Upper lobe of right lung (tissue), 1 donor: Measurements from ENCODE around the gene APOC3. TPM values are rescaled to one million over a fixed set of nuclear protein-coding genes. Genes with fewer than 3 reads are reported as not detected.

ENCODE experiments used
- ATAC-seq: fragments of 200-7000 bp; cut with Tn5 transposase; one replicate; pipeline ENCODE4 v1.9.1; 2020; ENCODE audit warnings: mild to moderate bottlenecking, moderate library complexity
- DNase-seq: peaks from one replicate; pipeline ENCODE4 v3.0.0-alpha.2; 2020
- H3K27ac ChIP-seq: fragments of 200-600 bp; one replicate; pipeline ENCODE4 v1.8.0; 2022
- H3K27me3 ChIP-seq: fragments of 200-600 bp; one replicate; pipeline ENCODE4 v1.8.0; 2022; ENCODE audit warnings: mild to moderate bottlenecking
- H3K36me3 ChIP-seq: fragments of 200-600 bp; one replicate; pipeline ENCODE4 v1.8.0; 2022
- H3K4me1 ChIP-seq: fragments of 200-600 bp; one replicate; pipeline ENCODE4 v1.8.0; 2022
- H3K4me3 ChIP-seq: fragments of 200-600 bp; one replicate; pipeline ENCODE4 v1.8.0; 2022; ENCODE audit warnings: mild to moderate bottlenecking
- H3K9me3 ChIP-seq: fragments of 200-600 bp; one replicate; pipeline ENCODE4 v1.8.0; 2022
- CTCF ChIP-seq: fragments of 200-600 bp; IDR thresholded peaks from one replicate; pipeline ENCODE4 v1.8.0; 2022; ENCODE audit warnings: antibody characterized with exemption
- intact Hi-C: fragments of 100-400 bp; cut with DNase I; formaldehyde crosslinking; loops from one replicate; pipeline ENCODE4 v1.11.0; 2022
- total RNA-seq: library from RNA; stranded (reverse); fragmentation: NEBNext Ultra II Directional; extraction: Animal tissue kit (Norgen Biotek cat#: 25700); gene quantifications from one replicate; pipeline ENCODE4 v1.2.1, GENCODE V29; 2021
- donor health status: DM: no; HTN: yes; CAD: no; lungs with severe emphysema.

Gene APOC3
- total RNA-seq, 1 donor from 2014 or later = not detected

GRCh38 chr11:116828632-116829524 lies 829 bp upstream of the APOC3 start:
- ATAC-seq = no peak

GRCh38 chr11:116830184-116830912 lies 641 bp downstream of the APOC3 start:
- H3K4me3 ChIP-seq = no peak overlapping the region
- ATAC-seq (no peak), DNase-seq (no peak)
- no peaks in the 10 kb centered on the region for H3K9me3 ChIP-seq
- no peaks in the 10 kb centered on the region for H3K36me3 ChIP-seq
- H3K27me3 ChIP-seq = no peaks in the 10 kb centered on the region
- peaks cover 13% of the 10 kb centered on the region for H3K4me1 ChIP-seq
- no peak overlapping the region for H3K27ac ChIP-seq
- intact Hi-C loops = no loop called here
- TF ChIP-seq CTCF = no peak

More at GRCh38 chr11:116828632-116829524, 829 bp upstream of the APOC3 start:
- TF ChIP-seq CTCF = no peak
- H3K27me3 ChIP-seq = no peaks in the 10 kb centered on the region
- no peak overlapping the region for H3K4me3 ChIP-seq
- H3K4me1 ChIP-seq = no peaks in the 10 kb centered on the region
- H3K36me3 ChIP-seq = no peaks in the 10 kb centered on the region
- DNase-seq = no peak
- intact Hi-C loops = no loop called here
- H3K9me3 ChIP-seq = no peaks in the 10 kb centered on the region
- H3K27ac ChIP-seq = no peak overlapping the region

GRCh38 chr11:116831790-116832349 lies 2.2 kb downstream of the APOC3 start:
- DNase-seq = no peak
- intact Hi-C loops = no loop called here
- H3K27ac ChIP-seq = no peak overlapping the region

GRCh38 chr11:116832350-116833290 lies 2.9 kb downstream of the APOC3 start:
- Histone ChIP-seq H3K4me1 (peaks cover 19% of the 10 kb centered on the region), H3K27ac (no peak overlapping the region), H3K27me3 (no peaks in the 10 kb centered on the region), H3K9me3 (no peaks in the 10 kb centered on the region), H3K4me3 (no peak overlapping the region), H3K36me3 (no peaks in the 10 kb centered on the region)
- no peak for DNase-seq
- no peak for ATAC-seq
- intact Hi-C loops = no loop called here
- no peak for TF ChIP-seq CTCF

More at GRCh38 chr11:116831790-116832349, 2.2 kb downstream of the APOC3 start:
- Histone ChIP-seq H3K9me3 (no peaks in the 10 kb centered on the region), H3K4me3 (no peak overlapping the region), H3K36me3 (no peaks in the 10 kb centered on the region), H3K4me1 (peaks cover 19% of the 10 kb centered on the region), H3K27me3 (no peaks in the 10 kb centered on the region)
- TF ChIP-seq CTCF = no peak
- ATAC-seq = no peak

- no peak for TF ChIP-seq CTCF
- H3K27me3 ChIP-seq = no peaks in the 10 kb centered on the region
- H3K4me3 ChIP-seq = no peak overlapping the region
- intact Hi-C loops = no loop called here
- H3K36me3 ChIP-seq = no peaks in the 10 kb centered on the region
- H3K27ac ChIP-seq = no peak overlapping the region
- DNase-seq (no peak), ATAC-seq (no peak)
- peaks cover 19% of the 10 kb centered on the region for H3K4me1 ChIP-seq
- H3K9me3 ChIP-seq = no peaks in the 10 kb centered on the region
These were observed 3.7 kb downstream of the APOC3 start for GRCh38 chr11:116833491-116833815.
